Activated CD4-positive, alpha-beta T cell treated with anti-CD3 and anti-CD28 coated beads for 36 hours (primary cell): ENCODE results near the gene LILRA6. TPM values are rescaled to one million over a fixed set of nuclear protein-coding genes. Genes with fewer than 3 reads are reported as not detected.
"Not testable (repeated sequence)": the region's sequence is repeated elsewhere in the genome, so short reads cannot be mapped to it uniquely, and the experiment has no call there.

ENCODE experiments used
- ATAC-seq: fragments of 200-7000 bp; cut with Tn5 transposase; one replicate; pipeline ENCODE4 v1.10.0; 2021; ENCODE audit warnings: mild to moderate bottlenecking, moderate library complexity
- CTCF ChIA-PET: fragments of 350-600 bp; sonication (Branson Sonifier 250); formaldehyde crosslinking; loops from one replicate; lab custom pipeline; 2021; ENCODE audit warnings: antibody characterized with exemption; lab: Charles Lee
- POLR2A ChIA-PET: fragments of 350-600 bp; sonication (Branson Sonifier 250); formaldehyde crosslinking; loops from one replicate; lab custom pipeline; 2021; ENCODE audit warnings: antibody characterized with exemption, inconsistent platforms; lab: Charles Lee
- DNase-seq: peaks from one replicate; pipeline ENCODE4 v3.0.0-alpha.2; 2020
- H3K27ac Mint-ChIP-seq: one replicate; pipeline ENCODE4 v1.8.0; 2021; ENCODE audit warnings: mixed read lengths
- H3K27me3 Mint-ChIP-seq: one replicate; pipeline ENCODE4 v1.8.0; 2021; ENCODE audit warnings: mixed read lengths
- H3K36me3 Mint-ChIP-seq: one replicate; pipeline ENCODE4 v1.8.0; 2021; ENCODE audit warnings: low read depth, mixed read lengths
- H3K4me1 Mint-ChIP-seq: one replicate; pipeline ENCODE4 v1.8.0; 2021; ENCODE audit warnings: mixed read lengths
- H3K4me3 Mint-ChIP-seq: one replicate; pipeline ENCODE4 v1.8.0; 2021; ENCODE audit warnings: mild to moderate bottlenecking, moderate library complexity, mixed read lengths
- H3K9me3 Mint-ChIP-seq: one replicate; pipeline ENCODE4 v1.8.0; 2021; ENCODE audit warnings: low read depth, mixed read lengths
- intact Hi-C, 2 experiments: fragments of 100-400 bp; cut with DNase I in 1 of 2; cut with micrococcal nuclease in 1 of 2; formaldehyde crosslinking; loops; one replicate each; pipeline versions ENCODE4 v1.14.2 to v1.15.1; 2022 to 2024; cut with DNase I, micrococcal nuclease
- total RNA-seq, 2 experiments: library from RNA; stranded (reverse); gene quantifications; one replicate each; pipeline ENCODE4 v1.2.3, GENCODE V29; 2021

The LILRA6 gene
- total RNA-seq = not detected

DNA sequence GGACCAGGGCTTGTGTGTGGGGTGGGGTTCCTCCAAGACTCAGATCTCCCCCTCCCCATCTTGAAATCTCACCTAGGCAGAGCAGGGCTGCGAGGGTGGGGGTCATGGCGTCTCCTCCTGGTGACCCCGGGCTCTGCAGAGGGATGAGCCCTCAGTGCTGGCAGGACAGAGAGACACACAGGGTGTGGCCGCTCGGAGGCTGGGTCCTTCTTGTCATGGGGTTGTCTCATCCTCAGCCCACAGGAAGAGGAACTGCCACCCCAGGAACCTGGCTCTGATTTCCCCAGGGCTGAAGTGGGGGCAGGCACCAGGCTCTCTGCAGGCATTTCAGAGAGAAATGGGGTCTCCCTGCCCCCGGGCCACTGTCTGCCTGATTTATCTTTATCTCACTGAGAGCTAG, at the start of gene LILRA6:
TSS of gene LILRA6 (minus strand) at position 145 of the 400 bp plus-strand sequence.
- DNase-seq, CTCF ChIA-PET, intact Hi-C loops, H3K4me1 Mint-ChIP-seq, H3K9me3 Mint-ChIP-seq, H3K36me3 Mint-ChIP-seq, H3K27ac Mint-ChIP-seq, H3K4me3 Mint-ChIP-seq, ATAC-seq, H3K27me3 Mint-ChIP-seq, POLR2A ChIA-PET: not testable (repeated sequence)

DNA sequence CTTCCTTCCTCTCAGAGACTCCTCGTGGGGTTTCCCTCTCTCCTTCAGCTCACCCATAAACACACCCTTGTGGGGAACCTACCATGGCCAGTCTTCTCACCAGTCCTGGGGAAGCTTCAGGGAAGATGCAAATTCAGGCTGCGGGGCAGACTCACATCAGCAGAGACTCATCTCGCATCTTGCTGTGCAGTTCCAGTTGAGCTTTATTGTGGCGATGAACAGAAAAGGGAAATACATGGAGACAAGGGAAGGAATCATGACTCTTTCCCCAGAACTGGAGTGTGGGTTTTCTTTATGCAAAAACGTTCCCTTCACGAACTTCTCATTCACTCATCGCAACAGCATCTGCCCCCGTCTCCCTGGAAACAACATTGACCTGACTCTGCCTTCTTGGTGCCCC, 46.6 kb upstream of the LILRA6 start:
- H3K27ac Mint-ChIP-seq, H3K9me3 Mint-ChIP-seq, CTCF ChIA-PET, ATAC-seq, POLR2A ChIA-PET, DNase-seq, H3K4me1 Mint-ChIP-seq, H3K4me3 Mint-ChIP-seq, H3K36me3 Mint-ChIP-seq, intact Hi-C loops: not testable (repeated sequence)
- H3K27me3 Mint-ChIP-seq = peaks cover 12% of the 10 kb centered on the region

DNA sequence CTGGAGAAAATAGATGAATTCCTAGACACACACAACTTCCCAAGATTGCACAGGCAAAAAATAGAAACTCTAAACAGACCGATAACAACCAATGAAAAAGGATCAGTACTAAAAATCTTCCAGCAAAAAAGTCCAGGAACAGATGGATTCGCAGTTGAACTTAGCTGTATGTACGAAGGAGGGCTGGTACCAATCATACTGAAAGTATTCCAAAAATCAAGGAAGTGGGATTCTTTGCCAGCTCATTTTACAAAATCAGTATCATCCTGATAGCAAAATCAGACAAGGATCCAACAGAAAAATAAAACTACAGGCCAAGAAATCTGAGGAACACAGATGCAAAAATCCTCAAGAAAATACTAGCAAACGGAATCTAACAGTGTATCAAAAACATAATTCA, 44.9 kb upstream of the LILRA6 start:
- H3K4me3 Mint-ChIP-seq = no peak overlapping the region
- POLR2A ChIA-PET = no interaction called here
- H3K27ac Mint-ChIP-seq = no peak overlapping the region
- intact Hi-C loops = no loop called here
- ATAC-seq = no peak
- H3K4me1 Mint-ChIP-seq = no peaks in the 10 kb centered on the region
- H3K9me3 Mint-ChIP-seq = no peaks in the 10 kb centered on the region
- no peaks in the 10 kb centered on the region for H3K36me3 Mint-ChIP-seq
- CTCF ChIA-PET = no interaction called here
- DNase-seq = no peak
- peaks cover 8% of the 10 kb centered on the region for H3K27me3 Mint-ChIP-seq

DNA sequence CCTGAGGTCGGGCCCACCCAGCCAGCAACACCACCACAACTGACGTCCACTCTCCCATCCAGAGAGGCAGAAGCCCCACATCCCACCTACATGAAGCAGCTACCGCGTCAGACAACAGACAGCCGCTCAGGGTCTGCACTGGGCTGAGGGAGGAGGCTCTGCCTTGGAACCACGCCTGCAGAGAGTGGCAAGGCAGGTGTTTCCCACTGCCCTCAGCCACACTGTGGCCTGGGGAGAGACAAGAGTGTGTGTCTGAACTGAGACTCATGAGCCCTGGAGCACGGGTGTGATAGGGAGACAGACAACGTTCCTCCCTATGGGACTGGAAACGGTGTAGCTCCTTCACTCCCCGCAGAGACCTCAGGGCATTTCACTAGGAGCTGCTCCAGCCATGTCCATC, 43.7 kb upstream of the LILRA6 start:
- H3K36me3 Mint-ChIP-seq, DNase-seq, H3K4me1 Mint-ChIP-seq, H3K27ac Mint-ChIP-seq, ATAC-seq, CTCF ChIA-PET, POLR2A ChIA-PET, H3K9me3 Mint-ChIP-seq, H3K4me3 Mint-ChIP-seq, intact Hi-C loops: not testable (repeated sequence)
- peaks cover 16% of the 10 kb centered on the region for H3K27me3 Mint-ChIP-seq

GRCh38 chr19:54285427-54286056, 43.0 kb upstream of the LILRA6 start:
- H3K4me1 Mint-ChIP-seq, H3K27ac Mint-ChIP-seq, H3K9me3 Mint-ChIP-seq, POLR2A ChIA-PET, CTCF ChIA-PET, H3K4me3 Mint-ChIP-seq, DNase-seq, H3K36me3 Mint-ChIP-seq, ATAC-seq, intact Hi-C loops: not testable (repeated sequence)
- peaks cover 23% of the 10 kb centered on the region for H3K27me3 Mint-ChIP-seq

DNA sequence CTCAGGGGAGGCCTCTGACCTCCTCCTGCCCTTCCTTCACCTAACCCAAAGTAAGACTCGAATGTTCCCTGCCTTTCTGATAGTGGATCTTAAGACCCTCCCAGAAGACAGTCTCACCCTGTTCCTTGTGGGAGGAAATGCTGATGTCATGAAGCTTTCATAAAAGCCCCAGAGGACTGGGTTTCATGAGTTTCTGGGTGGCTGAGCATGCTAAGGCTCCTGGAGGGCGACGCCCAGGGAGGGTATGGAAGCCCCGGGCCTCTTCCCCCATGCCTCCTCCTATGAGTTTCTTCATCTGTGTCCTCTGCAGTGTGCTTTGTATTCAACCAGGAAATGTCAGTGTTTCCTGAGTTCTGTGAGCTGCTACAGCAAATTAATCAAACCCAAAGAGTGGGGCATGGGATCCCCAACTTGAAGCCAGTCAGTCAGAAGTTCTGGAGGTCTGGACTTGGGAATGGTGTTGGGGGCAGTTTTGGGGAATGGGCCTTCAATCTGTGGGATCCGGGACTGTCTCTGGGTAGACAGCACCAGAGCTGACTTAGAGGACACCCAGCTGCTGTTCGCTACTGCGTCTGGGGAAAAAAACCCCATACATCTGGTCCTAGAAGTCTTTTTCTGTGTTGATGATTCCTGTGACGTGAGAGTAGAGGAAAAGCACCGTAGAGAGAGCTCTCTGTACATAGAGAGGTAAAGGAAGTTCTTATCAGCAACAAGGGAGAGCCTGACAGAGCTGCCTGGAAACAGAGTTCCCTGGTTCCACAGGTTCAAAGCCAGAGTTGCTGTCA, 40.3 kb upstream of the LILRA6 start:
- DNase-seq = no peak
- H3K27me3 Mint-ChIP-seq = peaks cover 37% of the 10 kb centered on the region
- POLR2A ChIA-PET = no interaction called here
- no peaks in the 10 kb centered on the region for H3K9me3 Mint-ChIP-seq
- H3K4me1 Mint-ChIP-seq = no peaks in the 10 kb centered on the region
- no peak overlapping the region for H3K27ac Mint-ChIP-seq
- intact Hi-C loops = loop anchor here in 1 of 2 experiments (5.0 kb wide), 1 partner anchor 349 kb away; the partner anchor contains the start of gene LILRB1
- H3K4me3 Mint-ChIP-seq = no peak overlapping the region
- CTCF ChIA-PET = interaction anchor here (0.8 kb wide), 1 partner anchor 17 kb away, joined by 3 read pairs; no protein-coding TSS in a partner anchor
- no peaks in the 10 kb centered on the region for H3K36me3 Mint-ChIP-seq
- no peak for ATAC-seq

DNA sequence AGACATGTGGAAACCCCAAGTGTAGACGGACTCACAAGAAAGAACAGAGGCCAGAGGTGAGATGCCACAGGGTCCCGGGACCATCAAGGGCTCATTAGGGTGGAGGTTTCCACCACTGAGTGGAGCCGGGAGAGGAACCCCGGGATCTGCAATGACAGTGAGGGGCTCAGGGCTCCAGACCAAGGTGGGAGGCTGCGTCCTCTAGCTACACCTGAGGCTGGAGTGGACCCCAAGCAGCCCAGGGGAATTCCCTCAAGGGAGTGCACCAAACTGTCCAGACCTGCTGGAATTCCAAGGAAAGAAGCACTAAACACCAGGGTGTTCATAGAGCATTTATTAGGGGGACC, 39.1 kb upstream of the LILRA6 start:
- H3K4me1 Mint-ChIP-seq, H3K27ac Mint-ChIP-seq, DNase-seq, ATAC-seq, H3K36me3 Mint-ChIP-seq, H3K4me3 Mint-ChIP-seq, POLR2A ChIA-PET, H3K9me3 Mint-ChIP-seq, CTCF ChIA-PET: not testable (repeated sequence)
- intact Hi-C loops = loop anchor here in 1 of 2 experiments (5.0 kb wide), 1 partner anchor 351 kb away; the partner anchor contains the start of gene LILRB1
- peaks cover 37% of the 10 kb centered on the region for H3K27me3 Mint-ChIP-seq

- ATAC-seq (no peak), DNase-seq (no peak)
- Mint-ChIP-seq H3K9me3 (no peaks in the 10 kb centered on the region), H3K4me3 (no peak within 1 kb of the TSS), H3K27ac (no peak within 1 kb of the TSS), H3K36me3 (no peaks in the 10 kb centered on the region), H3K27me3 (peaks cover 39% of the 10 kb centered on the region), H3K4me1 (no peaks in the 10 kb centered on the region)
- ChIA-PET CTCF (no interaction called here), POLR2A (no interaction called here)
- intact Hi-C loops = loop anchor here in 1 of 2 experiments (5.0 kb wide), 1 partner anchor 351 kb away; the partner anchor contains the start of gene LILRB1
Measured at GRCh38 chr19:54281007-54281728, 38.6 kb upstream of the LILRA6 start, which contains the start of gene LILRB2. TSS of gene LILRB2 (minus strand) at chr19:54281110. CDS start at chr19:54280496, 614 bp downstream.

GRCh38 chr19:54280441-54280840, 37.9 kb upstream of the LILRA6 start:
- H3K9me3 Mint-ChIP-seq, H3K36me3 Mint-ChIP-seq, ATAC-seq, H3K4me1 Mint-ChIP-seq, POLR2A ChIA-PET, H3K4me3 Mint-ChIP-seq, DNase-seq, H3K27ac Mint-ChIP-seq: not testable (repeated sequence)
- peaks cover 40% of the 10 kb centered on the region for H3K27me3 Mint-ChIP-seq
- intact Hi-C loops = loop anchor here in 1 of 2 experiments (5.0 kb wide), 1 partner anchor 352 kb away; the partner anchor contains the start of gene LILRB1
- CTCF ChIA-PET = interaction anchor here (0.6 kb wide), 1 partner anchor 30 kb away, joined by 3 read pairs; no protein-coding TSS in a partner anchor

- POLR2A ChIA-PET, H3K4me1 Mint-ChIP-seq, H3K4me3 Mint-ChIP-seq, H3K27ac Mint-ChIP-seq, DNase-seq, H3K36me3 Mint-ChIP-seq, H3K9me3 Mint-ChIP-seq, ATAC-seq: not testable (repeated sequence)
- H3K27me3 Mint-ChIP-seq = peaks cover 43% of the 10 kb centered on the region
- intact Hi-C loops = loop anchor here in 1 of 2 experiments (5.0 kb wide), 1 partner anchor 352 kb away; the partner anchor contains the start of gene LILRB1
- CTCF ChIA-PET = interaction anchor here (0.6 kb wide), 1 partner anchor 30 kb away, joined by 3 read pairs; no protein-coding TSS in a partner anchor
Measured at GRCh38 chr19:54280025-54280424, 37.4 kb upstream of the LILRA6 start.

DNA sequence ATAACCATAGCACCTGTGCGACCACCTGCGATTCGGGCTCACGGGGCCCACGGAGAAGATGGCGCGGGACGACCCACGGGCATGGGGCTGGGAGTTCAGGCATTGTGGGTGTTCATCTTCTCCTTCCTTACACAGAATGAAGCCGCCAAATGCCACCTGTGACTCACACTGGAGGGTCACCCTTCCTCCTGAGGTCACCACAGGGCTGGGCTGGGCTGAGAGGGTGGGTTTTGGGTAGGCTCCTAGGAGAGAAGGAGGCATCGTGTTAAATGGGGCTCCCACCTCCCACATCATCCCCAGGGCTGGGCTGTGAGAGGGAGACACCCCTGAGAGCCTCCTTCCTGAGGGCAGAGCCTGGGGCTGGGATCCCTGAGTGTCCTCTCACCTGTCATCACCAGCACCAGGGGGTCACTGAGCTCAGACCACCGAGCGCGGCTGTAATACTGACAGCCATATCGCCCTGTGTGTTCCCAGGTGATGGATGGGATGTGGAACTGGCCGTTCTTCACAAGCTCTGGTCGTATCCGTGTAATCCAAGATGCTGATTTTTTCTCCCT, 36.9 kb upstream of the LILRA6 start:
- no peak overlapping the region for H3K27ac Mint-ChIP-seq
- H3K27me3 Mint-ChIP-seq = peaks cover 40% of the 10 kb centered on the region
- ChIA-PET CTCF (no interaction called here), POLR2A (no interaction called here)
- no peak for DNase-seq
- no peak overlapping the region for H3K4me3 Mint-ChIP-seq
- peaks cover 2% of the 10 kb centered on the region for H3K4me1 Mint-ChIP-seq
- no peaks in the 10 kb centered on the region for H3K9me3 Mint-ChIP-seq
- no peak for ATAC-seq
- H3K36me3 Mint-ChIP-seq = no peaks in the 10 kb centered on the region
- intact Hi-C loops = no loop called here
